Keratinocyte (primary cell): ENCODE data around the gene ADAMTSL5. TPM values are rescaled to one million over a fixed set of nuclear protein-coding genes. Genes with fewer than 3 reads are reported as not detected.

Source experiments
- DNase-seq: peaks from one replicate; pipeline ENCODE4 v3.0.0-alpha.2; 2011; ENCODE audit warnings: low read depth, missing footprints, low spot score
- FAIRE-seq: peaks from 2 replicates; lab custom pipeline; 2011; peaks lifted over from hg19 to GRCh38; lab: Jason Lieb, UNC
- H2AFZ ChIP-seq: 2 replicates; pipeline ENCODE4 v1.6.0; 2012; ENCODE audit warnings: low read length, control low read depth, inconsistent platforms; ENCODE audit not compliant: control insufficient read depth
- H3K27ac ChIP-seq: 2 replicates; pipeline ENCODE4 v1.5.1; 2011; ENCODE audit warnings: low read length; ENCODE audit not compliant: control insufficient read depth, insufficient read depth
- H3K27me3 ChIP-seq: 3 replicates; pipeline ENCODE4 v1.6.0; 2011; ENCODE audit warnings: low read length; ENCODE audit not compliant: control insufficient read depth, insufficient read depth; ENCODE audit errors: extremely low read depth
- H3K36me3 ChIP-seq, 2 experiments: 2 replicates in 1 of 2; 3 replicates in 1 of 2; pipeline ENCODE4 v1.5.1; 2011; ENCODE audit warnings: low read length in 2 of 2, mild to moderate bottlenecking in 1 of 2; ENCODE audit not compliant: control insufficient read depth in 2 of 2, insufficient read depth in 2 of 2; ENCODE audit errors: extremely low read depth in 1 of 2
- H3K4me1 ChIP-seq: 3 replicates; pipeline ENCODE4 v1.5.1; 2011; ENCODE audit warnings: low read length; ENCODE audit not compliant: control insufficient read depth, insufficient read depth; ENCODE audit errors: extremely low read depth
- H3K4me2 ChIP-seq: 3 replicates; pipeline ENCODE4 v1.6.0; 2011; ENCODE audit warnings: low read depth, low read length; ENCODE audit not compliant: control insufficient read depth, insufficient read depth; ENCODE audit errors: extremely low read depth
- H3K4me3 ChIP-seq, 3 experiments: fragments of 200-600 bp in 1 of 3; sonication (generic) in 1 of 3; 2 replicates in 2 of 3; 3 replicates in 1 of 3; pipeline ENCODE4 v1.5.1; 2011 to 2016; ENCODE audit warnings: low read length in 3 of 3, mild to moderate bottlenecking in 3 of 3, control low read depth in 2 of 3, inconsistent platforms in 1 of 3, low read depth in 1 of 3, mixed read lengths in 1 of 3, mixed run types in 1 of 3, moderate library complexity in 1 of 3; ENCODE audit not compliant: control insufficient read depth in 2 of 3, insufficient read depth in 2 of 3; ENCODE audit errors: extremely low read depth in 1 of 3
- H3K79me2 ChIP-seq: 2 replicates; pipeline ENCODE4 v1.6.0; 2012; ENCODE audit warnings: low read length; ENCODE audit not compliant: control insufficient read depth, insufficient read depth
- H3K9ac ChIP-seq: 3 replicates; pipeline ENCODE4 v1.6.0; 2011; ENCODE audit warnings: low read length; ENCODE audit not compliant: control insufficient read depth, insufficient read depth; ENCODE audit errors: extremely low read depth
- H3K9me1 ChIP-seq: 3 replicates; pipeline ENCODE4 v1.6.0; 2011; ENCODE audit warnings: low read length; ENCODE audit not compliant: control insufficient read depth, insufficient read depth; ENCODE audit errors: extremely low read depth
- H3K9me3 ChIP-seq: 2 replicates; pipeline ENCODE4 v1.5.1; 2012; ENCODE audit warnings: low read depth, low read length; ENCODE audit not compliant: control insufficient read depth
- H4K20me1 ChIP-seq: 3 replicates; pipeline ENCODE4 v1.6.0; 2011; ENCODE audit warnings: low read length; ENCODE audit not compliant: control insufficient read depth, insufficient read depth; ENCODE audit errors: extremely low read depth
- CTCF ChIP-seq, 3 experiments: IDR thresholded peaks in 1 of 3; conservative IDR thresholded peaks in 1 of 3; optimal IDR thresholded peaks in 1 of 3; 2 replicates in 2 of 3; 3 replicates in 1 of 3; pipeline versions ENCODE3 to v1.5.1; 2011; ENCODE audit warnings: low read length in 3 of 3, mild to moderate bottlenecking in 3 of 3, moderate library complexity in 2 of 3, control low read depth in 1 of 3, inconsistent platforms in 1 of 3; ENCODE audit not compliant: insufficient read depth in 2 of 3; ENCODE audit errors: extremely low read depth in 1 of 3
- EZH2 ChIP-seq: IDR thresholded peaks from one replicate; pipeline ENCODE4 v1.6.1; 2012; ENCODE audit warnings: inconsistent platforms, mild to moderate bottlenecking, low read length, moderate library complexity
- dilution Hi-C: fragments of 300-500 bp; cut with MboI; formaldehyde crosslinking; loops from one replicate; pipeline ENCODE4 v1.7.0; 2020; ENCODE audit warnings: low sequenced_read_pairs; ENCODE audit not compliant: extremely low pct_ligation_motif_present
- polyA plus RNA-seq, 5 experiments: library from polyadenylated mRNA; depleted of rRNA in 3 of 5; stranded (reverse) in 3 of 5; stranded (forward) in 1 of 5; unstranded in 1 of 5; fragments of >200 nt; gene quantifications; 1 replicate in 1 of 5; 2 replicates in 3 of 5; 3 replicates in 1 of 5; pipeline versions ENCODE4 v1.2.1 to v1.2.3, GENCODE V29; 2011 to 2012; ENCODE audit warnings: missing spikeins in 2 of 5, low read depth in 1 of 5, low replicate concordance in 1 of 5

Gene ADAMTSL5
- polyA plus RNA-seq, 1 donor (not counting 4 experiments of a cell fraction or from before 2014, with no cell fraction given) = 4.2 TPM

- TF ChIP-seq CTCF (optimal IDR thresholded peaks at IDR 0.05 in 1 of 3, IDR thresholded peaks at IDR 0.05 in 1 of 3, conservative IDR thresholded peaks at IDR 0.05 in 1 of 3; ENCODE audit: extremely low read depth in 1 of 3, insufficient read depth in 2 of 3, low read length in 3 of 3) = no peak
- peak; percentile 83 for TF ChIP-seq EZH2
- Histone ChIP-seq H3K4me3 (peak overlapping the region; percentile 48 to 60 (median 51)), H3K9me1 (peaks cover 4% of the 10 kb centered on the region), H3K9me3 (no peaks in the 10 kb centered on the region), H3K79me2 (no peaks in the 10 kb centered on the region), H3K9ac (no peak overlapping the region), H3K27me3 (peaks cover 56% of the 10 kb centered on the region), H3K27ac (no peak overlapping the region), H4K20me1 (peaks cover 12% of the 10 kb centered on the region), H3K36me3 (peaks cover 0 to 5% of the 10 kb centered on the region in 2 experiments), H3K4me2 (peak overlapping the region; percentile 70), H2AFZ (no peak overlapping the region), H3K4me1 (peaks cover 16% of the 10 kb centered on the region)
- FAIRE-seq = no peak
- dilution Hi-C loops = no loop called here
- no peak for DNase-seq
These were observed 42.8 kb downstream of the ADAMTSL5 start for GRCh38 chr19:1470055-1470304.

- peak overlapping the region; percentile 70 for H3K4me2 ChIP-seq
- H3K4me1 ChIP-seq = peaks cover 16% of the 10 kb centered on the region
- no peak overlapping the region for H2AFZ ChIP-seq
- dilution Hi-C loops = no loop called here
- TF ChIP-seq CTCF (optimal IDR thresholded peaks at IDR 0.05 in 1 of 3, IDR thresholded peaks at IDR 0.05 in 1 of 3, conservative IDR thresholded peaks at IDR 0.05 in 1 of 3; ENCODE audit: extremely low read depth in 1 of 3, insufficient read depth in 2 of 3, low read length in 3 of 3) (no peak), EZH2 (no peak)
- H3K4me3 ChIP-seq = peak overlapping the region in 2 of 3 experiments; percentile 27 to 48
- no peak for FAIRE-seq
- H3K27ac ChIP-seq = no peak overlapping the region
- H3K9me3 ChIP-seq = no peaks in the 10 kb centered on the region
- peaks cover 4% of the 10 kb centered on the region for H3K9me1 ChIP-seq
- DNase-seq = no peak
- no peak overlapping the region for H3K9ac ChIP-seq
- peaks cover 61% of the 10 kb centered on the region for H3K27me3 ChIP-seq
- peaks cover 0 to 1% of the 10 kb centered on the region in 2 experiments for H3K36me3 ChIP-seq
- no peaks in the 10 kb centered on the region for H3K79me2 ChIP-seq
- peaks cover 12% of the 10 kb centered on the region for H4K20me1 ChIP-seq
These were observed 43.4 kb downstream of the ADAMTSL5 start for GRCh38 chr19:1469255-1470054.
